GM19455 (cell line): Measurements from ENCODE around the gene TENT5C.
"Not testable (repeated sequence)": the region's sequence is repeated elsewhere in the genome, so short reads cannot be mapped to it uniquely, and the experiment has no call there.

ENCODE experiments used
- ATAC-seq: cut with Tn5 transposase; IDR thresholded peaks from one replicate; pipeline ENCODE4 v1.9.1; 2021; ENCODE audit not compliant: unreplicated experiment

TENT5C gene

GRCh38 chr1:117605774-117606648 is at the start of gene TENT5C:
TSS of gene TENT5C (plus strand) at chr1:117606048. CDS start at chr1:117622869, 16,821 bp downstream.
- peak; percentile 92 for ATAC-seq

- ATAC-seq: no peak
These were observed 49.5 kb upstream of the TENT5C start for GRCh38 chr1:117556341-117556740.

DNA sequence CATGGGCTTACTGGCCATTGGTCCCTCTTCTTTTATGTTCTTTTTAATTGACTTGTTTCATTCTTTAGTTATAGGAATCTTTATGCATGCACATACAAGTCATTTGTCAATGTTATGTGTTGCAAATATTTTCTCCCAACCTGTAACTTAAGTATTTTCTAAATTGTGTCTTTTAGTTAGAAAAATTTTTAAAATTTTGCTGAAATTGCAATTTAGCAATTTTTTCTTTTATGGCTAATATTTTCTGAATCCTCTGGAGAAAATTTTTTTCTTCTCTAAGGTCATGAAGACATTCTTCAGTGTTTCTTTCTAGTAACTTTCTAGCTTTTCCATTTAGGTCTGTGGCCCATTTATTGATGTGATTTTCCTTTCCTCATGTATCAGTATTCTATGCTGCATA is 48.9 kb upstream of the TENT5C start:
- no peak for ATAC-seq

GRCh38 chr1:117558451-117558850 is 47.4 kb upstream of the TENT5C start:
- ATAC-seq: not testable (repeated sequence)

DNA sequence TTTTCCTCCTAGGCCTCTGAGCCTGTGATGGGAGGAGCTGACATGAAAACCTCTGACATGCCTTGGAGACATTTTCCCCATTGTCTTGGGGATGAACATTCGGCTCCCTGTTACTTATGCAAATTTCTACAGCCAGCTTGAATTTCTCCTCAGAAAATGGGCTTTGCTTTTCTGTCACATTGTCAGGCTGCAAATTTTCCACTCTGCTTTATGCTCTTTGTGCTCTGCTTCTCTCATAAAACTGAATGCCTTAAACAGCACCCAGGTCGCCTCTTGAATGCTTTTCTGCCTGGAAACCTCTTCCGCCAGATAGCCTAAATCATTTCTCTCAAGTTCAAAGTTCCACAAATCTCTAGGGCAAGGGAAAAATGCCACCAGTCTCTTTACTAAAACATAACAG is 46.7 kb upstream of the TENT5C start:
- ATAC-seq: no peak

DNA sequence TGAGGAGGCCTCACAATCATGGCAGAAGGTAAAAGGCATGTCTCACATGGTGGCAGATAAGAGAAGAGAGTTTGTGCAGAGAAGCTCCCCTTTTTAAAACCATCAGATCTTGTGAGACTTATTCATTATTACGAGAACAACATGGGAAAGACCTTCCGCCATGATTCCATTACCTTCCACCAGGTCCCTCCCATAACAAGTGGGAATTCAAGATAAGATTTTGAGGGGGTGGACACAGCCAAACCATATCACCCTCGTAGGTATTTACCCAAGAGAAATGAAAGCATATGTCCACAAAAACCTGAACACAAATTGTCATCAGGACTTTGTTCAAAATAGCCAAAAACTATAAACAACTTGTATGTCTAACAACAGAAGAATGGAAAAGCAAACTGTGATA is 45.9 kb upstream of the TENT5C start:
- ATAC-seq: no peak

GRCh38 chr1:117561071-117561470 is 44.8 kb upstream of the TENT5C start:
- no peak for ATAC-seq

- ATAC-seq: no peak
These were observed 44.3 kb upstream of the TENT5C start for GRCh38 chr1:117561551-117561950.

GRCh38 chr1:117562581-117563491 is 43.0 kb upstream of the TENT5C start:
- ATAC-seq: no peak

DNA sequence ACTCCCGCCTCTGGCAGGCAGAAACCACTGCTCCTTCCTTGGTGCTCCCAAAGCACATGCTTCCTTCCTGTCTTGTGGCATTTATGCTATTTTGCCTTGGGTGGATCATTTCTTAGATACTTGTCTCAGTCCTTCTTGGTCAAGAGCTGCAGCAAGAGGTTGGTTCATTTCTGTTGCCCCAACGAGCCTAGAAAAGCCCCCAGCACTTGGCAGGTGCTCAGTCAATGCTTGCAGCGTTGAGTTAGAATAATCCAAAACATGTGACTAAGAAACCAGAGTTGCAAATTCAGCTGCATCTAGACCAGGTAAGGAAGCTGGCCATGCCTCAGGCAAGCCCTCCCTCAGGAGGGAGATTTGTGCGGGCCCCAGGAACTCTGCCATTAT is 42.4 kb upstream of the TENT5C start:
- ATAC-seq: no peak

- no peak for ATAC-seq
These were observed 41.4 kb upstream of the TENT5C start for GRCh38 chr1:117564227-117565075.

GRCh38 chr1:117565076-117565556 is 40.7 kb upstream of the TENT5C start:
- ATAC-seq: no peak

- ATAC-seq: no peak
These were observed 39.9 kb upstream of the TENT5C start for GRCh38 chr1:117565745-117566455.

- ATAC-seq: no peak
These were observed 39.3 kb upstream of the TENT5C start for GRCh38 chr1:117566556-117566955.

- no peak for ATAC-seq
These were observed 38.4 kb upstream of the TENT5C start for GRCh38 chr1:117567435-117567834.

DNA sequence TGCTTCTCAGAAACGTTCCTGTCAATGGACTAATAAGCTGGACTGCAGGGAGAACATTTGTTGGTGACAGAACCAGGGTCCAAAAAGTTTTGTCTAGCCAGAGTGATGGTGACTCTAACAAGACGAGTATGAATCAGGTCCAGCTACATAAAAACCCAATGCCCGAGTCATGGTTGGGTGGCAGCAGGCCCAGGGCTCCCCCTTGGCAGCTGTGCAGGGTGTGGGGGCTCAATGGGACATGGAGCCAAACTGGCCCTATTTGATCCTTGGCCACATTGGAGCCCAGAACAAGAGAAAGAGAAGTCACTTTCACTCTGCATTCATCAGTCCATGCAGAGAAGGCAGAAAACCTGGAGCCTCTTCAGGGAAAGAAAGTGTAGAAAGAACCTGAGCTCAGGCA is 37.9 kb upstream of the TENT5C start:
- no peak for ATAC-seq

GRCh38 chr1:117568999-117569398 is 36.8 kb upstream of the TENT5C start:
- ATAC-seq: no peak

DNA sequence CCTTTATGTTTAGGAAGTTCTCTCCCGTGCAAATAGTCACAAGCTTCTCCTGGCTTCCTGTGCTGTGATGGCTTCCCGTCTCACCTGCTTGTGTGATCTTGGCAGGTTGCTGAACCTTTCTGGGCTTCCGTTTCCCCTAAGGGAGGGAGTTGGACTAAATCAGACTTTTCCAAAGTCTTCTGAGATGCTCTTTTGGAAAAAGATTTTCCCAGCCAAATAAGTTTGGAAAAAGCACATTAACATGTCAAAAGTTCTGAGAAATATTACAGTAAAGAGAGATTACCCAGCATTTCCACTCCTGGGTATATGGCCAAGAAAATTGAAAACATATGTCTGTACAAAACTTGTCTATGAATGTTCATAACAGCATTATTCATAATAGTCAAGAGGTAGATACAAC is 36.0 kb upstream of the TENT5C start:
- no peak for ATAC-seq

DNA sequence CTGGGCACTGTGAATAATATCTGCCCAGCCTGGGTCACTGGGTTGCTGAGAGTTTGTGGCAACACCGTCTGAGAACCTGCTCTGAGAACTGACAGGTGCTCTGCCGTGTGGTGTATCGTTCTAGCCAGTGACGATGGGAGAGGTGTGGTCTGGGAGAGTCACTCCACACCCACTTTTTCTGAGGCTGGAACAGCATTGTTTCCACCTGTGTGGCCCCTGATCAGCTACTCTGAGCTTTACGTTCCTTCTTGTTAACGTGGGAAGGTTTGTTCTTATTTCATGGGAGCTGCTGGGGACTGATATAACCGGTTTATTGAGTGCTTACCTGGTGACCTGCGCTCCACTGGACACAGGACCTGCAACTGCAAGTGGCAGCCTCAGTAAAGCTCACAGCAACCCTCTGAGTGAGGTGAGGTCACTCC is 34.8 kb upstream of the TENT5C start:
- no peak for ATAC-seq

GRCh38 chr1:117571496-117571895 is 34.4 kb upstream of the TENT5C start:
- no peak for ATAC-seq
